ENCODE measurements around the gene TFAP2A. TPM values are rescaled to one million over a fixed set of nuclear protein-coding genes. Genes with fewer than 3 reads are reported as not detected.

TFAP2A gene
- total RNA-seq, 1 donor from 2014 or later = 0.97 TPM

DNA sequence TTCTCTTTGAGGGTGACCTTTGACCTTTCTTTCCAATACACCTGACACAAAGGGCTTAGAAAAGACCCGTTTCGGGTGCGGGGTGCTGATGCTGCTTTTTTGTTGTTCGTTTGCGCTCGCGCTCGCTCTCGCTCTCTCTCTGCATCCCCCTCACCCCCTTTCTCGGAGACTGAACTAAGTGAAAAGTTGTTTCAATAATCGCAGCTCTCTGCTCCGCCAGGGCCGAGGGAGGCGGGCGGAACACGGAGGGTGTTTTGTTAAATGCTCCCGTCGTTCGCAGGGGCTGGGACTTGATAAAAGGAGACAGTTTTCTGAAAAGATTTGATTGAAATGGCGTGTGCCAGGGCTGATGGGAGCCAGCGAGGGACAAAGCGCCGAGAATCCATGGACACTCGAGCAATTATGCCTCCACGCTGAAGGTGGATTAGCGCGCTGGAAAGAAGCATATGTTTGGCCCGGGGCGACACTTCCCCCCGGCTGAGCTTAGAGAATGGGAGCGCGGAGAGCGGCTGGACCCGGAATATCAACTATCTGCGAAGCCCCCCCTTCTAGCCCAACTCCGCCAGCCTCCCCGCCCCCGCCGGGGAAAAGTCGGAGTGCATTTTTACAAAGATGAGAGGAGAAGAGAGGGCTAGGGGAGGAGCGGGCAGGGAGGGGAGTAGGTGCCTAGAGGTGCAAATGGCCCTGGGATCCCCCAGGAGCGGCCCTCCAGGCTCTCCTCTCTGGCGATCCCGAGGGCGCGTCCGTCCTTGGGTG is 25.0 kb downstream of the TFAP2A start:
- DNase-seq (no peak), ATAC-seq (no peak)
- intact Hi-C loops (cut with micrococcal nuclease) = no loop called here

DNA sequence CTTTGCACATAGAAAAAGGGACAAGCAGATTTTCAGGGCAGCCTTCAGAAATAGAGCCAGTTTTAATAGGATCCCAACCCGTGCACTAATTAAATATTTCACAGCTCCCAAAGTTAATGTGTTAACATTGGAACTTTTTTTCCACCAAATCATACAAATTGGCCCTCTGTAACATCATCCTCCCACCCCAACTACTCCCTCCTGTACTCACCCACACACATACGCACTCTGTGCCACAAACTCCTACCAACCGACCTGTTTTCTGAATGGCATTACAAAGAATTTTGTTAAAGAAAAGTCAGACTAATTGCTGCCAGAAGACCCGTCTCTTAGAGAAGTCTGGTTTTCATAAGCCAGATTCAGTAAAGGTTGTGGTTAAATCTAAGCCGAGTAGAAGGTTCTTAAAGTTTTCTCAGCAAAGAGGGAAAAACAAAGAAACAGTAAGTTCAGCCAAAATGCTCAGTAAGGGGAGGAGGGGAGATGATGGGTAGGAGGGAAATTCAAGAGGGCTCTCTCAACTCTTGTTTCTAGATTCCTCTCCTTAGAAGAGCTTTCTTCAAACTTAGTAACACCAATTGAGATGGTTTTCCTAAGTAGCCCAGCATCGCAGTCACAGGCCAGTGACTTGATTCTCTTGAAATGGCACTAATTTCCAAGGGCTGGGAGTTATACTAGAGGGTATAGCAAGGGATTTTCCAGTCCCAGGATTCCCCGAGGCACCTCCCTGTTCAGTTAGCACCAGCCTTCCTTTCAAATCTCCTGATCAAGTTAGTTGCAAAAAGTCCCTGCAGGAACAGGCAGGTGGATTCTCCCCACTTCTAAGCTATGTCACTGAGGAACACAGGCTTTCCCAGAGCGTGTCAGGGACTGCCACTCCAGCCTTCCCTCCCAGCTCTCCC is 27.9 kb downstream of the TFAP2A start:
- no peak for DNase-seq
- no peak for ATAC-seq
- intact Hi-C loops (cut with micrococcal nuclease) = no loop called here

DNA sequence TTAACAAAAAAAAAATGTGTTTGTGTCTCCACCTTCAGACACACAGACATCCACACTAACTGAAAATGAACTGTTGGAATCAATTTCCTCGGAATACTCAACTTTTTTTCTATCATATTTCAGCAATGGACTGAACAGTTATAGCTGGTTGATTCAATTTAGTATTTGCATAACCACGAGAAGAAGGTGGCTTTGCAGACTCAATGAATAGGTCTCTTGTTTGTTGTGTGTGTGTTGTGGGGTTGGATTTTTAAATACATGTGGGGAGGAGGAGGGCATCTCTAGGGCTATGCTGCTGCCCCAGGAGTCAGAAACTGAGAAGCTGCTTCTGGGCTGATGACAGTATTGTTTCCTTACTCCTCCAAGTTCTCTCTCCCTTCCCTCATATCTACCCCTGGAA is 28.7 kb downstream of the TFAP2A start:
- intact Hi-C loops (cut with micrococcal nuclease) = no loop called here
- DNase-seq (no peak), ATAC-seq (no peak)

DNA sequence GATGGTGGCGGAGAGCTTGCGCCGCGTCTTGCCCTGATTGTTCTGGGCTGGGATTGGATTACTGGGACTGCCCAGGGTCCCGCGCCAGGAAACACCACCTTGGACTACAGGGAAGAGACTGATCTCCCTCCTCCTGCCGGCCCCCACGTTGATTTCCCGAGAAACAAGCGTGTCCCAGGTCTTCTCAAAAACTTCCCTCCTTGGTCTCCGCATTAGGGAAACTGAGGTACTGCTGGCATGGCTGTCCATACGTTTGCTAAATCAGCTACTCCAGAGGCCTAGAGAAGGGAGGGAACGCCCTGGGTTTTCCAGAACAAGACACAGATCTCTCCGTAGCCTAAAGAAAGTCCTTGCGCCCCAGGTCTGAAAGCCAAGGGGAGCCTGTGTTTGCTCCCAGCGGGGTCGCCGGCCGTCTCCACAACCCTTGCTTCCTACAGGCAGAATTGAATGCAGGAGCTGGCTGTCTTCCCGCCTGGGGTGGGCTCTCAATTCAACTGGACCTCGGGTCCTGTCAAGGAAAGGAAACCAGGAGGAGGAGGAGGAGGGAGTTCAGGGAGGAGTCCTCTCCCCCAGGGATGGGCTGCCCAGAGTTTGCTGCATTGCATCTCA is 29.2 kb downstream of the TFAP2A start:
- ATAC-seq = no peak
- intact Hi-C loops (cut with micrococcal nuclease) = no loop called here
- DNase-seq = no peak

DNA sequence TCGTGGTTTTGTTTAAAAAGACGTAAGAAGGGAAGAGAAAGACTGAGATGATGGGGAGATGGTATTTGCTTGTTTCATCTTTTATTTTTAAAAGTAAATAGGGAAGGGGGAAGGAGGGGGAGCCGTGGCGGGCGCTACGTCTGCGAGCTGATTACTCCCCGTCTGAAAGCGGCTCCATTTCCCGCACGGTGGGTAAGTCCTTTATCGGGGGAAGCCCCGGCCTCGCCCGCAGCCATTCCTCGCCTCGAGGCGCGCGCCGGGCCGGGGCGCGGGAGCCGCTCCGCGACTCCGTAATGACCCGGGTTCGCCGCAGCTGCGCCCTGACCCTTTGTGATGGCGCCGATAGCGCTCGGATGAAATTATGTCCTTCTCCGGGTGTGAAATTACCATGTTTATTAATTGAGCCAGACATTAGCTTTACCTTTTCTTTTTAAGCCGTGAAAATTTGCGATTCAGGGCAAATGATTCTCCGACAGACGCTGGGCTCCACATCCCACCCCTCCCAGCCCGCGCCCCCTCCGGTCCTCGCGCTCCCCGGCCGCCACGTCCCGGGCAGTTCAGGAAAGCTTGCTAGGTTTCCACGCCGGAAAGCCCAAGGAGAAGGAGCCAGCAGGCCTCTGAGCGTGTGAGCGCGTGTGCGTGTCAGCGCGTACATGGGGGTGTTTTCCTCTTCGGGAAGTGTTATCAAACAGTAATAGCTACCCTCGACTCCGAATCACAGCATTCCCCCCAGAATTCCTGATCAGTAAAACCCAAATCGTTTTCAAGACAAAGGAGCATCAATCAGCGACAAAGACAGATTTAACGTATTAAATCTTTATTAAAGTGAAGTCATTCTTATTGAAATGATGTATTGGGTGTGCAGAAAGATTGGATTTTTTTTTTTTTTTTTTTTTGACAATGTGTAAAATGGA is 30.0 kb downstream of the TFAP2A start:
- intact Hi-C loops (cut with micrococcal nuclease) = no loop called here
- DNase-seq (no peak), ATAC-seq (no peak)

DNA sequence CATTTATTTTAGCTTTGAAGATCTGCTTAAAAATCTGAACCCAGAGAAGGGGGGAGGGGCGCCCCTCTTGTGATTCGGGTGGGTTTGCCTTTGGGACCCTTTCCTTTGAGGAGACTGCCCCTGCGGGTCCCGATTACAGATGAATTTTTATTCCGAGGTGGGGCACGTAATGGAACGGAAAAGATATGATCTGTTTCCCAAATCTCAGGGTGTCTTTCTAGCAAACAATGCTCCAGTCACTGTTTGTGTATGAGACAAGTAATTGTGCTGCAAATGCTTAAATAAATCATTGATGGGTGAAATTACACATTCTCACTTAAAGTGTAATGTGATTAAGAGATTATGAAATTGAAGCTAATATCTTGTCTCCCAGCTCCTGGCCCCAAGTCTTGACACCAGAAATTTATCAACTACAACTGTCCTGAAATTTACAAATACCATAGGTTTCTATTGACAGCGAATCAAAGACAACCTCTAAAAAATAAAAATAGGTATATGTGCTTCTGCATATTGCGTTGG is 30.7 kb downstream of the TFAP2A start:
- no peak for DNase-seq
- no peak for ATAC-seq

DNA sequence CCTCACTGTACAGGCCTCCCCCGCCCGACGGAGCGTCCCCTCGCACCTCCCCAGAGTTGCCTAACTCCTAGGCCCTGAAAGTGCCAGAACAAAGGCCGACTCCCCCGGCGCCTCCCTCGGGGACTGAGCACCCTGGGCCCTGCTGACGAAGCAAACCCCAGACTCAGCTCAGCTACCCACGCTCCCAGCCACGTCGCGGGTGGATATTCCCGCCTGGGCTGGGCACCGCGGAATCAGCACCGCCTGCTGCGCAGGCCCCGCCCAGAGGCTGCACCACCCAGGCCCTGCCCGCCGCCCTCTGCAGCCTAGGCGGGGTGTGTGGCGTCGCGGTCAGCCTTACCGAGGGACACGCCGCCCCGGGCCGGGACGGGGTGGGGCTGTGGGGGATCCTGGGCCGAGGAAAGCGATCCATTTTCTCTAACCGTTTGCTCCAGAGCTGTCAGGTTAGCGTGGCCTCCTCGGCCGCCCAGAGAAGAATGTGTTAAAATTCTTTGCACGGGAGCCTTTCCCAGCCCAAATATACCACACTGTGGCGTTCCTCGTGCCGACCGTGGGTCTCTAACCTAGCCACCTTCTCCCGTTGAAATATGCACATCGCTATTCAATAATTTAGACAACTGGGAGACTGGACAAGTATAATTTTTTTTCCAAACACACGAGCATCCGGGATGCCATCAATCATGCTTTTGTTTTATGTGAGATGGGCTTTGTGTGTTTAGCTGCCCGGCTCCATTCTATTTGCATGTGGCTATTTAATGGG is 31.4 kb downstream of the TFAP2A start:
- intact Hi-C loops (cut with micrococcal nuclease) = no loop called here
- no peak for DNase-seq
- ATAC-seq = peak; percentile 53

More for the DNA sequence above, 30.7 kb downstream of the TFAP2A start:
- intact Hi-C loops (cut with micrococcal nuclease) = no loop called here

DNA sequence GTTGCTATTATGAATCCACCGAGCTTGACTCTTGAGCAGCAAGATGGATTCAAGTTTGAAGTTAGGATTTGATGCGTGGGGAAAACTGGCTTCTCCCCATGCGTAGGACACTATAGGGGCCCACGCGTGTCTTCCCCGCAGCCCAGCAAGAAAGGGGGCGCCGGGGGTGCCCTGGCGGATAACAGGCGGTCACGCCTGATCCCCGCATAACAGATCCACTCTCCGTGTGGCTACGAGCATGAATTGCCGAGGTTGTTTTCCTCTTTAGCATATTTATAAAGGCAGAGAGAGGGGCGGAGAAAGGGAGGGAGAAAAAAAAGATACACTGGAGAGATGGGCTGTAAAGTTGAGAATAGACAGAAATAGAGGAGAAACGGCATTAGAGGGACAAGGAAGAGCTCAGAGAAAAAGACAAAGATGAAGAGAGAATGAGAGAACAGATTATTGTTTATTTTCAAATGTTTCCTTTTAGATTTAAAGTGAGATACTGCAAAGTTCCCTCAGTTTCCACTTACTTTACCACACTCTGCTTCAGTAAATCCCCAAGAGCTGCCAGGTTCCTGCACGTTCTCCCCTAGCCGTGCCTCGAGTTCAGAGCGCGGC is 32.0 kb downstream of the TFAP2A start:
- intact Hi-C loops (cut with micrococcal nuclease) = no loop called here
- no peak for DNase-seq
- no peak for ATAC-seq

DNA sequence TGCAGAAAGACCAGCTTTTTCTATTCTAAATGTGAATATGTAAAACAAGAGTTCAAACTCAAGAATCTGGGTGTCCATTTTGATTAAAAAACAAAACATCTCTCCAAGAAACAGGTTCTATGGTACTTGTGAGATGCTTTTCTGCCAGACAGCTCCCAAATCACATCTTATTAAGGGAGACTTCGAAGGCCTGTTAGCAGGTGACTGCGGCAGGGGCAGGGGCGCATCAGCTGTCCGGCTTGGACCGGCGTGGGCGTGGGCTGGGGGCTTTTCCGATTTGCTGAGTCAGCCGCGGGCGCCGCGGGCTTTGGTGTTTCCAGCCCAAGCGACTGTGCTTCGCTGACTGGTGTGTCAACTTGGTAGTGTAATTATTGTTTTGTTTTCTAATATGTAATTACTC is 32.6 kb downstream of the TFAP2A start:
- ATAC-seq (no peak), DNase-seq (no peak)
- intact Hi-C loops (cut with micrococcal nuclease) = no loop called here

DNA sequence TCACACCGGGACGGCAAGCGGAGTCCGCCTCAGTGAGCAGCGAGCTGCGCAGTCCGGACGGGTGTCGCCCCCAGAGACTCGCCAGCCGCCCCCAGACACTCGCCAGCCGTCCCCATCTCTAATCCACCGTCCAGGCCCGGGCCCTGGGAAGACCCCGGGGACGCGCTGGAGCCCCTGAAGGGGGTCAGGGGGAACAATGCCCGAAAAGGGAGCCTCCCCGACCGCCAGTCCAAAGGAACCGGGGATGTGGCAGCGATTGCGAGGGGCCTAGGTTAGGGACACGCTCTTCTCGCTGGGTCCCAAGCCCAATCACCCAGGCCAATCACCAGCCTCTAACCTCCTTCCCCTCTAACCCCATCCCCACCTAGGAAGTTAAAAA is 33.1 kb downstream of the TFAP2A start:
- intact Hi-C loops (cut with micrococcal nuclease) = no loop called here
- ATAC-seq (no peak), DNase-seq (no peak)

DNA sequence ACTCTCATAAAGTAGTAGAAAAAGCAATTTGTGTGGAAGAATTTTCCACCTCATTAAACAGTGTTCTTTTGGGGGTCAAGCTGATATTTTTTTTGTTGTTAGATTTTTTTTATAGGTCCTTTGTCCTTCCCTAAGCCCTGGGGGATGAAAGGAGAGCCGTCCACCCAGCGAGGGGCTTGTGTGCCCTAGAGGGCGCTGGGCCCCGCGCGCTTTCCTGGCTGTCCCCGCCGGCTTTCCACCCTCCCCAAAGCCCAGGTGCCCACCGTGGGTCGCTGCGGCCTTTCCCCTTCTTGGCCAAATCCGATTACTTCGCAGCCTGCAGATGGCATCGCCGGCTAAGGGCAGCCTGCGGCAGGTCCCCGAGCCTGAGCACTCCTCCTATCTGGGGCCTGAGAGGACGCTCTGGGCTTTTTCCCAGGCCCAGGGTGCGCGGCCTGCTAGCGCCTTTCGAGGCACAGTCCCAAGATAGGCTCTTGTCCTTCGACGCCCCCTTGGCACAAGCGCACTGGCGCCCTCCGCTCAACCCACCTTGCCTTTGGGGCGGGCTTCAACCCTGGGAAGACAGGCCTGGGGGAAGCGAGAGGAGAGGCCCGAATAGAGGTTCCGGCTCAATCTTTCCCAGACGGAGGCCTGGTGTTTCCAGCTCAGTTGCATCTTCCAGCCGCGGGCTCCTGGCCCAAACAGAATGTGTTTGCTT is 33.6 kb downstream of the TFAP2A start:
- ATAC-seq (no peak), DNase-seq (no peak)
- intact Hi-C loops (cut with micrococcal nuclease) = no loop called here

DNA sequence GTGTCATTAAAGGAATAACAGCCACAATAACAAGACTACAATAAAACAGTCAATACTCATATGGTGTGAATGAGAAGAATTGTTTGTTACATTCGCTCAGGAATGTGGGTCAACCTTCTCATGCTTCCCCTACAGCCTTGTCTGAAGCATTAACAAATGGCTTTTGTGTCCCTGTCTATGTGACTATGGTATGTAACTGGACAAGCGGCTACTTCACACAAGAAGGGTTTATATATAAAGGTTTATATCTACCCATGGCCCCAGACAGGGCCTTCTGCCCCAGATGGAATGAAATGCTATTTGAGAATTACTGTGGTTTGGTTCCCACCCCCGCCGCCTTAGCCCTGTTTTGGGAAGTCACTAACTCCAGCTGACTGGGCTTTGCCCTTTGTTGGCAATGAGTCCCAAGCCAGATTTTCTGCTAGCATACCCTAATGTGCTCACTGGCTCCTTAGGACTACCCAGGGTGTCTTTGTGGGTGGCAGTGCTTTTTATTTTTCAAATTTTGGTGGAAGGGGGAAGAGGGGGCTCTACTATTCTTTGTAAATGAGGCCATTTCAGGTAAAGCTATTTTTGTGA is 39.4 kb downstream of the TFAP2A start:
- DNase-seq (no peak), ATAC-seq (no peak)
- intact Hi-C loops (cut with micrococcal nuclease) = no loop called here

DNA sequence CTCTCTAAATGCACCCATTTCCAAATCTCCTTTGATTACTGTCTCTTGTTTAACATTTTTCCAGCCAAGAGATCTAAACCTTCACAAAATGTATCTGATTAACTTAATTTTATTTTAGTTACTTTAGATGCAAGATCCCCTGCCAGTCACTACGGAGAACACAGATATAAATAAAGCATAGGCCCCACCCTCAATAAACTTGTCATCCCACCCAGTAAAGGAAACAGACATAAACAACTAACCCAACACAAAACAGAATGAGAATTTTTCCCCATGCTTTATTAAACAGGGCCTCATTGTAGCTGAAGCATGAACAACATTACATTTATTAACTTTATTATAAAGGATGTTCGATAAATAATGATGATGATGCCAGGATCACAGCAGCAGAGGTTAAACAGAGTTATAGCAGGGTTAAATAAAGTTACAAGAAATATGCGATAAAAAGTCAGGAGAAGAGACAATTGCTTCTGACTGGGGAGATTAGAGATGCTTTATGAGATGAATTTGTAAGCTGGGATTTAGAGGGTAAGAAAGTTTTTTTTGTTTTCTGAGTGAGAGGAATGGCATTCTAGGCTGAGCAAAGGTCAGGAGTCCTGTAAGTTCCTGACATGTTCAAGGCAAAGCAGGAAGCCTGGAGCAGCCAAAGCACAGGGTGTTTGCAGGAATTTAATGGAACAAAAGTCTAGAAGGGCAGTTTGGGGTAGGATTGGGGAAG is 41.1 kb downstream of the TFAP2A start:
- intact Hi-C loops (cut with micrococcal nuclease) = no loop called here
- no peak for DNase-seq
- no peak for ATAC-seq

DNA sequence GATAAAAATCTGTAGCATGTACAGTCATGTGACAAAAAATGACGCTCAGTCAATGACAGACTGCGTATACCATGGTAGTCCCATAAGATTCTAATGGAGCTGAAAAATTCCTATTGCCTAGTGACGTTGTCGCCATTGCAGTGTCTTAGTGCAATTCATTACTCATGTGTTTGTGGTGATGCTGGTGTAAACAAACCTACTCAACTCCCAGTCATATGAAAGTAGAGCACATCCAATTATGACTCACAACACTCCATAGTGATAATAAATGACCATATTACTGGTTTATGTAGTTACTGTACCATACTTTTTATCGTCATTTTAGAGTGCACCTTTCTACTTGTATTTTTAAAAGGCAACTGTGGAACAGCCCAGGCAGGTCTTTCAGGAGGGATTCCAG is 45.0 kb downstream of the TFAP2A start:
- intact Hi-C loops (cut with micrococcal nuclease) = no loop called here
- ATAC-seq = no peak
- no peak for DNase-seq

DNA sequence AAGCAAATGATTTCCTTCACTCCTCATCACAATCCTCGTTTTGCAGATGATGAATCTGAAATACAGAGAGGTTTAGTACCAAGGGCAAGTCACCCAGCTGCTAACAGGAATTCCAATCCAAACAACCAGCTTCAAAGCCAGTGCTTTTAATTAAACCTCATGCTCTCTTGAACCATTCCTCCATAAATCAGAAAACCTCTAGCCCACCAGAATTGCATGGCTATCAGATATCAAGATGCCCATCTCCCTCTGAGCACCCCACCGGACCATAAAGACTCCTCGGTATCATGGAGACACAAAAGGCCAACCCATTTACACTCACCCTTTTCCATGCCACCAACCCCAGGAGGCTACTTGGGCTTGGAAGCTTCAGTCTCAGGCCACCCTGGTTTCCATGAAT is 46.0 kb downstream of the TFAP2A start:
- ATAC-seq = no peak
- intact Hi-C loops (cut with micrococcal nuclease) = no loop called here

DNA sequence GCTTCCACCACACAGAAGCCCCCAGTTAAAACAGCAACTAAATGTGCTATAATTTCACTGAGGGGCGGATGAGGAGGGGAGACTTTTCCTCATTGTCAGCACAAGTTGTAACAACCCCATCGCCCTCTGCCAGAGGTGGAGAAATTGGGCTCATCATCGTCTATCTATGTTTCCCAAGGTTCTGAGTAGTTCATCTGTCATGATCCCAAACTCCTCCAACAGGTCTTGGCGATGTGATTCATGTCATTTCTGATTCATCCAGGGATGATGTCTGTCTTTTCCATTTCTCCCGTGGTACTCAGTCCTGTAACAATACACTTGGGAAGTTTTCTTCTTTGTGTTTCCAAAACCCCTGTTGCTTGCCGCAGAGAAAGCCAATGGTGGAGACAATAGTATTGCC is 51.0 kb downstream of the TFAP2A start:
- no peak for ATAC-seq
- intact Hi-C loops (cut with micrococcal nuclease) = no loop called here
- DNase-seq = no peak

More for the DNA sequence above, 46.0 kb downstream of the TFAP2A start:
- DNase-seq = no peak
